Activated T-helper 17 cell treated with anti-CD3 and anti-CD28 coated beads, Interleukin-2, amount 50 U/mL, for 72 hours (primary cell): ENCODE data around the gene WDR27. TPM values are rescaled to one million over a fixed set of nuclear protein-coding genes. Genes with fewer than 3 reads are reported as not detected.
"Not testable (repeated sequence)": the region's sequence is repeated elsewhere in the genome, so short reads cannot be mapped to it uniquely, and the experiment has no call there.

ENCODE experiments used
- ATAC-seq: fragments of 150-1000 bp; cut with Tn5 transposase; replicated peaks from 2 replicates; pipeline ENCODE4 v1.10.0; 2021; ENCODE audit warnings: mild to moderate bottlenecking, moderate library complexity
- H3K27ac Mint-ChIP-seq: one replicate; pipeline ENCODE4 v1.8.0; 2022; ENCODE audit warnings: mixed read lengths
- H3K27me3 Mint-ChIP-seq: one replicate; pipeline ENCODE4 v1.8.0; 2022; ENCODE audit warnings: mixed read lengths
- H3K36me3 Mint-ChIP-seq: one replicate; pipeline ENCODE4 v1.8.0; 2022; ENCODE audit warnings: low read depth, mild to moderate bottlenecking, mixed read lengths
- H3K4me1 Mint-ChIP-seq: one replicate; pipeline ENCODE4 v1.8.0; 2022; ENCODE audit warnings: mixed read lengths
- H3K4me3 Mint-ChIP-seq: one replicate; pipeline ENCODE4 v1.8.0; 2022; ENCODE audit warnings: mild to moderate bottlenecking, mixed read lengths
- H3K9me3 Mint-ChIP-seq: one replicate; pipeline ENCODE4 v1.8.0; 2022; ENCODE audit warnings: mixed read lengths
- total RNA-seq, 2 donors: library from RNA; stranded (reverse); gene quantifications; one replicate each; pipeline ENCODE4 v1.2.3, GENCODE V29; 2022

Gene WDR27
- total RNA-seq, 2 donors from 2014 or later = 38.3 to 39.9 TPM

- no peak overlapping the region for H3K4me3 Mint-ChIP-seq
- H3K27me3 Mint-ChIP-seq = no peaks in the 10 kb centered on the region
- no peaks in the 10 kb centered on the region for H3K4me1 Mint-ChIP-seq
- H3K9me3 Mint-ChIP-seq = peaks cover 5% of the 10 kb centered on the region
- ATAC-seq = no peak
- no peak overlapping the region for H3K27ac Mint-ChIP-seq
- H3K36me3 Mint-ChIP-seq = no peaks in the 10 kb centered on the region
Measured at GRCh38 chr6:169521825-169522224, 180.0 kb downstream of the WDR27 start.

- ATAC-seq = no peak
- no peak overlapping the region for H3K27ac Mint-ChIP-seq
- peaks cover 5% of the 10 kb centered on the region for H3K9me3 Mint-ChIP-seq
Measured at GRCh38 chr6:169520104-169520503, 181.7 kb downstream of the WDR27 start.

GRCh38 chr6:169518451-169518850 is 183.4 kb downstream of the WDR27 start:
- H3K4me1 Mint-ChIP-seq = no peaks in the 10 kb centered on the region
- no peaks in the 10 kb centered on the region for H3K27me3 Mint-ChIP-seq
- peaks cover 5% of the 10 kb centered on the region for H3K9me3 Mint-ChIP-seq
- ATAC-seq = no peak
- no peak overlapping the region for H3K27ac Mint-ChIP-seq
- H3K36me3 Mint-ChIP-seq = no peaks in the 10 kb centered on the region
- H3K4me3 Mint-ChIP-seq = no peak overlapping the region

More at GRCh38 chr6:169520104-169520503, 181.7 kb downstream of the WDR27 start:
- Mint-ChIP-seq H3K27me3 (no peaks in the 10 kb centered on the region), H3K36me3 (no peaks in the 10 kb centered on the region), H3K4me1 (no peaks in the 10 kb centered on the region), H3K4me3 (no peak overlapping the region)

GRCh38 chr6:169513478-169514193 is 188.2 kb downstream of the WDR27 start:
- Mint-ChIP-seq H3K4me3 (no peak overlapping the region), H3K27me3 (no peaks in the 10 kb centered on the region), H3K4me1 (no peaks in the 10 kb centered on the region), H3K27ac (no peak overlapping the region), H3K9me3 (no peaks in the 10 kb centered on the region), H3K36me3 (no peaks in the 10 kb centered on the region)
- no peak for ATAC-seq

- not testable (repeated sequence) for H3K27me3 Mint-ChIP-seq, H3K4me3 Mint-ChIP-seq, H3K9me3 Mint-ChIP-seq, H3K36me3 Mint-ChIP-seq, ATAC-seq, H3K27ac Mint-ChIP-seq, H3K4me1 Mint-ChIP-seq
Measured at GRCh38 chr6:169511785-169512184, 190.0 kb downstream of the WDR27 start.

- no peak for ATAC-seq
- H3K9me3 Mint-ChIP-seq = no peaks in the 10 kb centered on the region
- H3K4me3 Mint-ChIP-seq = no peak overlapping the region
- no peaks in the 10 kb centered on the region for H3K36me3 Mint-ChIP-seq
- H3K27me3 Mint-ChIP-seq = no peaks in the 10 kb centered on the region
- no peak overlapping the region for H3K27ac Mint-ChIP-seq
- no peaks in the 10 kb centered on the region for H3K4me1 Mint-ChIP-seq
Measured at GRCh38 chr6:169510871-169511270, 191.0 kb downstream of the WDR27 start.

- no peak overlapping the region for H3K27ac Mint-ChIP-seq
- no peaks in the 10 kb centered on the region for H3K27me3 Mint-ChIP-seq
Measured at GRCh38 chr6:169508452-169508851, 193.4 kb downstream of the WDR27 start.

GRCh38 chr6:169503422-169504152 is 198.2 kb downstream of the WDR27 start:
- Mint-ChIP-seq H3K27me3 (no peaks in the 10 kb centered on the region), H3K4me3 (no peak overlapping the region), H3K9me3 (no peaks in the 10 kb centered on the region), H3K36me3 (no peaks in the 10 kb centered on the region), H3K4me1 (no peaks in the 10 kb centered on the region), H3K27ac (no peak overlapping the region)
- no peak for ATAC-seq

More at GRCh38 chr6:169508452-169508851, 193.4 kb downstream of the WDR27 start:
- Mint-ChIP-seq H3K9me3 (no peaks in the 10 kb centered on the region), H3K4me1 (no peaks in the 10 kb centered on the region), H3K4me3 (no peak overlapping the region), H3K36me3 (no peaks in the 10 kb centered on the region)
- no peak for ATAC-seq

- Mint-ChIP-seq H3K27me3 (no peaks in the 10 kb centered on the region), H3K36me3 (no peaks in the 10 kb centered on the region), H3K27ac (no peak overlapping the region), H3K4me1 (no peaks in the 10 kb centered on the region), H3K4me3 (no peak overlapping the region), H3K9me3 (no peaks in the 10 kb centered on the region)
- no peak for ATAC-seq
Measured at GRCh38 chr6:169502445-169502844, 199.4 kb downstream of the WDR27 start.

GRCh38 chr6:169501777-169502313 is 200.0 kb downstream of the WDR27 start:
- no peaks in the 10 kb centered on the region for H3K4me1 Mint-ChIP-seq
- ATAC-seq = no peak
- no peaks in the 10 kb centered on the region for H3K36me3 Mint-ChIP-seq
- H3K27me3 Mint-ChIP-seq = no peaks in the 10 kb centered on the region
- H3K9me3 Mint-ChIP-seq = peaks cover under 1% of the 10 kb centered on the region
- H3K4me3 Mint-ChIP-seq = no peak overlapping the region
- no peak overlapping the region for H3K27ac Mint-ChIP-seq

GRCh38 chr6:169501128-169501527 is 200.7 kb downstream of the WDR27 start:
- Mint-ChIP-seq H3K27me3 (no peaks in the 10 kb centered on the region), H3K4me1 (no peaks in the 10 kb centered on the region), H3K9me3 (peaks cover 5% of the 10 kb centered on the region), H3K36me3 (no peaks in the 10 kb centered on the region), H3K4me3 (no peak overlapping the region), H3K27ac (no peak overlapping the region)
- ATAC-seq = no peak

- no peak overlapping the region for H3K4me3 Mint-ChIP-seq
- H3K4me1 Mint-ChIP-seq = no peaks in the 10 kb centered on the region
- H3K27ac Mint-ChIP-seq = no peak overlapping the region
- no peaks in the 10 kb centered on the region for H3K27me3 Mint-ChIP-seq
- no peak for ATAC-seq
- H3K9me3 Mint-ChIP-seq = peaks cover 5% of the 10 kb centered on the region
- no peaks in the 10 kb centered on the region for H3K36me3 Mint-ChIP-seq
Measured at GRCh38 chr6:169500688-169501087, 201.1 kb downstream of the WDR27 start.

GRCh38 chr6:169499848-169500247 is 202.0 kb downstream of the WDR27 start:
- H3K9me3 Mint-ChIP-seq = peaks cover 5% of the 10 kb centered on the region
- ATAC-seq = no peak
- H3K4me1 Mint-ChIP-seq = no peaks in the 10 kb centered on the region
- H3K27me3 Mint-ChIP-seq = no peaks in the 10 kb centered on the region
- H3K36me3 Mint-ChIP-seq = no peaks in the 10 kb centered on the region
- no peak overlapping the region for H3K27ac Mint-ChIP-seq
- no peak overlapping the region for H3K4me3 Mint-ChIP-seq

- Mint-ChIP-seq H3K36me3 (no peaks in the 10 kb centered on the region), H3K4me3 (no peak overlapping the region), H3K27ac (no peak overlapping the region), H3K4me1 (no peaks in the 10 kb centered on the region), H3K9me3 (peaks cover 5% of the 10 kb centered on the region), H3K27me3 (no peaks in the 10 kb centered on the region)
- no peak for ATAC-seq
Measured at GRCh38 chr6:169498916-169499513, 202.8 kb downstream of the WDR27 start.

GRCh38 chr6:169495601-169496000 is 206.2 kb downstream of the WDR27 start:
- ATAC-seq = no peak
- Mint-ChIP-seq H3K4me3 (no peak overlapping the region), H3K4me1 (no peaks in the 10 kb centered on the region), H3K9me3 (peaks cover 5% of the 10 kb centered on the region), H3K27ac (no peak overlapping the region), H3K36me3 (no peaks in the 10 kb centered on the region), H3K27me3 (no peaks in the 10 kb centered on the region)
